Measurements from ENCODE around the gene KCNK15.
"Not testable (repeated sequence)": the region's sequence is repeated elsewhere in the genome, so short reads cannot be mapped to it uniquely, and the experiment has no call there.

Gene KCNK15

GRCh38 chr20:44745598-44746366 lies at the start of gene KCNK15:
TSS of gene KCNK15 (plus strand) at chr20:44745865. CDS start at chr20:44745911, 46 bp downstream.
- DNase-seq: no peak

- no peak for DNase-seq
These were observed 49.4 kb upstream of the KCNK15 start for GRCh38 chr20:44696315-44696714.

- not testable (repeated sequence) for DNase-seq
These were observed 48.6 kb upstream of the KCNK15 start for GRCh38 chr20:44697041-44697440.

GRCh38 chr20:44698351-44698750 lies 47.3 kb upstream of the KCNK15 start:
- no peak for DNase-seq

- peak; percentile 23 for DNase-seq
These were observed 45.4 kb upstream of the KCNK15 start for GRCh38 chr20:44700306-44700705.

GRCh38 chr20:44701118-44701857 lies 44.4 kb upstream of the KCNK15 start:
- DNase-seq: no peak

- no peak for DNase-seq
These were observed 43.8 kb upstream of the KCNK15 start for GRCh38 chr20:44701858-44702256.

- peak; percentile 69 for DNase-seq
These were observed 42.9 kb upstream of the KCNK15 start for GRCh38 chr20:44702776-44703175.

GRCh38 chr20:44703183-44703925 lies 42.3 kb upstream of the KCNK15 start:
- no peak for DNase-seq

GRCh38 chr20:44703956-44704488 lies 41.6 kb upstream of the KCNK15 start:
- DNase-seq: no peak

GRCh38 chr20:44704551-44704971 lies 41.1 kb upstream of the KCNK15 start:
- DNase-seq: no peak

- no peak for DNase-seq
These were observed 40.1 kb upstream of the KCNK15 start for GRCh38 chr20:44705364-44706094.

- DNase-seq: peak; percentile 38
These were observed 39.2 kb upstream of the KCNK15 start for GRCh38 chr20:44706301-44707017.

- DNase-seq: no peak
These were observed 38.6 kb upstream of the KCNK15 start for GRCh38 chr20:44707018-44707579.

- DNase-seq: no peak
These were observed 36.3 kb upstream of the KCNK15 start for GRCh38 chr20:44709380-44709779.

- no peak for DNase-seq
These were observed 35.9 kb upstream of the KCNK15 start for GRCh38 chr20:44709797-44710196.

GRCh38 chr20:44711237-44711636 lies 34.4 kb upstream of the KCNK15 start:
- DNase-seq: no peak

GRCh38 chr20:44714102-44714700 lies 31.5 kb upstream of the KCNK15 start:
- no peak for DNase-seq

- peak; percentile 53 for DNase-seq
These were observed 30.8 kb upstream of the KCNK15 start, which contains the start of gene CCN5 for GRCh38 chr20:44714701-44715498. TSS of gene CCN5 (plus strand) at chr20:44715369. CDS start at chr20:44715391, 22 bp downstream.

Measured in NCI-H1092 (cell line).